Measurements from ENCODE around the gene HES3.

HES3 gene

DNA sequence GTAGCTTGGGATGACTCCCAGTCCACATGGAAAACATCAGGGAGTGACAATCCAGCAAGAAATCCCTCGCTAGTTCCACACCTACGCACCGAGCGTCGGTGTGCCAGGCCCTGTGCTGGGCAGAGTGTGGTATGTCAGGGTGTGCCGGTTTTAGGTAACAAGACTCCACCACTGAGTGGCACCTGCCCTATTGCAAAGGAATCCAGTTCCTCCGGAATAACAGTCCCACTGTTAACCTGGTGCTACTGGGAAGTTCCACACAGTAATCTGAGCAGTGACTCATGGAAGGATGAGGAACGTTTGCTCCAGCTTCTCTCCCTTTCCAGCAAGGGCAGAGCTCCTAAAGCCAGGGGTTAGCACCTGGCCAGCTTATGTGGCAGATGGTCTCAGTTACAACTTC is 23.7 kb upstream of the HES3 start:
- no peak for DNase-seq

DNA sequence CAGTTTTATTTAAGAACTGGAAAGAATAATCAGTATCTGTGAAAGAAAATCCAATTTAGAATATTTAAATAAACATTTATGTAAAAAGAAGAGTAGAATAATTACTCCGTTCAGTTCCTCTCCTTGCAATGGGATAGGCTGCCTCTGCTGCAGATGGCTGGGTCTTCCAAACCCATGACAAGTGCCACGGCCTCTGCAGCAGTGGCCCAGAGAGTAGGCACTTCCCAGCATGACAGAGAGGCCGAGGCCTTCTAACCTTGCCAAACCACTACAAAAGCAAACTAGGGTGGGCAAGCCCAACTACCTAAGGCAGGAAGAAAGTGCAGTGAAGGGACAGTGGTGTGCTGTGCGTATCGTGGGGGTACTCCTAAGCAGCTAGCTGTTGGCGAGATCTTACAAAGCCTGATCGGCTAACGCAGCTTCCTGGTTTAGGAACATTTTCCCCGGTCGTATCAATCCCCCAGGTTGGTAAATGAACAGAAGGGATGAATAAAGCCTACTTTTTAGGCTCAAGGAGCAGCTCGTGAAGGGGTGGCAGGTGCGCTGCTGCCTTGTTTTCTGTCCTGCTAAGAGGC is 22.7 kb upstream of the HES3 start:
- DNase-seq = no peak

DNA sequence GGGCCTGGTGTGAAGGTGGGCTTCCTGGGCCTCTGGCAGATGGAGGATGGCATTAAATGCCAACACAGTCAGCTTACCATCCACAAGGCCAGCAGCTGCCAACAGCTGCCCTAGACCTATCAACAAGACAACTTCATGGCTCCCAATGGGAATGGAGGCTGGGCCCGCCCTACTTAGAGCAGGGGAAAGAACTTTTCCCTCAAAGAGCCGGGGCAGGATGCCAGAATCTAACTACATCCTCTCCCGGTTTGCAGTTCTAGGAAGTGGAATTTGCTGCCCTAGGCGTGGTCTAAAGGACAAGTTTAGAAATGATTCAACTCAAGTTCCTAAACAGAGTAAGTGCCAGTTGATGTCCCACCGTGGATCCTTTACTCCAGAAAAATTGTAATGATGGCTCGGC is 21.3 kb upstream of the HES3 start:
- no peak for DNase-seq

DNA sequence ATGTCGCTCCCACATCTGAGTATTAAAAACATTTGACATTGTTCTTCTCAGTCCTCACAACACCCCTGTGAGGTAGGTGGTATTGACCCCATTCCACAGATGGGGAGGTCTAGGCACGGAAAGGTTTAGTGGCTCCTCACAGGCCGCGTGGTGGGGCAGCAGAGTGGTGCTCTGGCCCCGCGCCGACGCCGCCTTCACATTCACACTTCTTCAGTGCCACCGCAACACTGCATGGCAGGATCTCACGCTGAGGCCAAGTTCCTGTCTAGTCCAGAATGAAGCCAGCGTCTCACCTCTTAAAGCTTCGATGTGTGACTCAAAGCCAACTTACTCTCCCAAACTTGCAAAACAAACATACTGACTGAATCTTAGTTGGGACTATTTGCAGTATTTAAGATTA is 20.4 kb upstream of the HES3 start:
- no peak for DNase-seq

DNA sequence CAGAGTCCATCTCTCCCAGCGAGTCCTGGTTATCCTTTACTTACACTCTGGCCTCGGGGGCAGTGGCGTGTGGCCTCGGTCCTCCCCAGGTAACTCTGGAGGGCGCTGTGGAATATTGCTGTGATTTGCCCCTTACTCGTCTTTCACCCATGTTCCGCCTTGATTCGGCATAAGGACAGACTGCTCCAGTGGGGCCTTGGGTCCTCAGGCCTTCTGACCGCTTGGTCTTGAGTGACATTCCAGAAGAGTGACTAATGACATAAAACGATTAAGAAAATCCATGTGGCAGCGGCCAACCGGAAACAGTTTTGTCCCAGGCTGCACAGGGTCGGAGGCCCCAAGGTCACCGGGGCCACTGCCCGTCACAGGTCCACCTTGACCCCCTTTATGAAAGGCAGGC is 19.3 kb upstream of the HES3 start:
- DNase-seq = no peak

DNA sequence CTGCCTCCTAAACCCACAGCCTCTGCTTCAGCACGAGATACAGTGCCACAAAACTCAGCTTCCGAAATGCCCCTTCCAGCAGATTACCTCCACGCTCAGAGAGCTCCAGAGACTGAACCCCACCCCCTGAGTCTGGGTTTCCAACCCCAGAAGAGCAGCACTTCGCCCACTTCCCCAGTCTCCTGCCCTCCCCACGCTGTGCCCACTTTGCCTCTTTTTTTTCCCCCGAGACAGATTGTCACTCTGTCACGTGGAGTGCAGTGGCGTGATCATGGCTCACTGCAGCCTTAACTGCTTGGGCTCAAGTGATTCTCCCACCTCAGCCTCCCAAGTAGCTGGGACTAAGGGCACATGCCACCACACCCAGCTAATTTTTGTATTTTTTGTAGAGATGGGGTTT is 18.3 kb upstream of the HES3 start:
- DNase-seq = no peak

DNA sequence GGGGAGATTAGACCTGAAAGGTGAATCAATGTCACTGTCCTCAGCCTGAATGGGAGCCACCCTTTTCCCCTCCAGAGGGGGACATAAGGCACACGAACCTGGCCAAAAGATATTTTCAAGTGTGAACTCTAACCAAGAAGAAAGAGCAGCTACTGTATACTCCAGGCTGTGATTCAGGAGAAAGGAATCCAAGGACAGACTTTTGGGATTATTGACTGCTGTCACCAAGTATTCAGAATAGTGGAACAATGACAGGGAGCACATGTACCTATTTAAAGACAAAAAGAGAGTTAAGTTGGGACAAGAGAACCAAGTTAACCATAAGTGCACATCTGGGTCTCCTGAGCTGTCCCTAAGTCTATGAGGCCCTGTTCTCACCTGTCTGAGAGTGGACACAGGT is 10.6 kb upstream of the HES3 start:
- no peak for DNase-seq

DNA sequence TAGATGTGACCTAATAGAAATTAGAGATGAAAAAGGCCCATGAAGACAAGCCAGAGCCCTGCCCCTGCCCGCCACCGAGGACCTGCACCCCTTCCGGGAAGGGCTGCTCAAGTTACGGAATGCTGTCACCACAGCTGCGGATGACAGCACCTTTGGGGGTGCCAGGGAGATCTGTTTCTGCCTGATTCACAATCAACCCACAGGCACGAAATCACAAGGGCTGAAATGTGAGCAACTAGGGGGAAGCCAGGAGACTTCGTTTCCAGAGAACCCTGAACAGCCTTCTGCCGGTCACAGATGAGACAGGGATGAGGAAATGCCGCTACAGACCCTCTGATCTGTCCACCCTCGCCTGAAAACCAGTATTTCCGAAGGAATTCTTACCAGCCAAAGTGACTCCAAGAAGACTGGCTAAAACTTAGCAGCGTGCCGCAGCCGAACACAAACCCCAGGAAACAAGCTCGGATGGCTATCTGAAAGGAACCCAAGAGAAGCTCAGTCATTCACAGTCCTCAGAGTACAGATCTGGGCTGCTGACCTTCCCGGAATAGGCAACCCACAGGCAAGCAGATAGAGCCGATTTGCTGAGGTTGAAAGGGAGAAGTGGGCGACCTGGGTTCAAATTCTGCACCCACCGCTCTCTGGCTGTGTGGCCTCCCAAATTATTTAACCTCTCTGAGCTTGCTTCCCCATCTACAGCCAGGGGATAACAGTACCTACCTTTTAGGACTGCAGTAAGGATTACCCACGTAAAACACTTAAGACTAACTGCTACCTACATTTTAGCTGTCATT is 9.3 kb upstream of the HES3 start:
- no peak for DNase-seq

DNA sequence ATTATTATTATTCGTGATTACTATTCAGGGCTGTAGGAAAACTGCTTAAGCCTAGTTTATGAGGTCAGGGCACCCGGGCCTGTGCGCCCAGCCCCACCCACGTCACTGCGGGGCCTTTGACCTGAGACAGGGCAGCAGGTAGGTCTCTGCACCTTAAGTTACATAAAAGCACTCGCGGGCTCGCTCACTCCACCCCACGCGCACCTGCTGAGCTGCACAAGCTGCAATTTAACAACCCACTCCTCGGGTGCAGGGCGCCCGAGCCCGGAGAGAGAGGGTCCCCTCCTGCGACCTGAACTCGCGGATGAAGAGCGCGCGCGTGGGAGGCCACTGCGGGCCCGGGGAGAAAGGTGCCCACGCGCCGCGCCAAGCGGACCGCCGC is 8.7 kb upstream of the HES3 start:
- DNase-seq = peak; percentile 22 to 38

DNA sequence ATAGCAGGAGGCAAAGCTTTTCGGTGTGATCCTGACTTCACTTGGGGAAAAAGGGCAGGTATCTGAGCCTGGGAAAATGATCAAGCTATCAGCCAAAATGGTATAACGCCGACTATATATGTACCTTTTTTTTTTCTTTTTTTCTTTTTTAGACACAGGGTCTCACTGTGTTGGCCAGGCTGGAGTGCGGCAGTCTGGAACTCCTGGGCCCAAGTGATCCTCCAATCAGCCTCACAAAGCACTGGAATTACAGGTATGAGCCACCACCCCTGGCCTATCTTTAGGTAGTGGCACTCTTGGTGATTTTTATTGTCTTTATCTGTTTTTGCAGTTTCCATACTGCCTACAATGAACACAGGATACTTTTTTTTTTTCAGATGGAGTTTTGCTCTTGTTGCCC is 6.9 kb upstream of the HES3 start:
- DNase-seq = no peak

DNA sequence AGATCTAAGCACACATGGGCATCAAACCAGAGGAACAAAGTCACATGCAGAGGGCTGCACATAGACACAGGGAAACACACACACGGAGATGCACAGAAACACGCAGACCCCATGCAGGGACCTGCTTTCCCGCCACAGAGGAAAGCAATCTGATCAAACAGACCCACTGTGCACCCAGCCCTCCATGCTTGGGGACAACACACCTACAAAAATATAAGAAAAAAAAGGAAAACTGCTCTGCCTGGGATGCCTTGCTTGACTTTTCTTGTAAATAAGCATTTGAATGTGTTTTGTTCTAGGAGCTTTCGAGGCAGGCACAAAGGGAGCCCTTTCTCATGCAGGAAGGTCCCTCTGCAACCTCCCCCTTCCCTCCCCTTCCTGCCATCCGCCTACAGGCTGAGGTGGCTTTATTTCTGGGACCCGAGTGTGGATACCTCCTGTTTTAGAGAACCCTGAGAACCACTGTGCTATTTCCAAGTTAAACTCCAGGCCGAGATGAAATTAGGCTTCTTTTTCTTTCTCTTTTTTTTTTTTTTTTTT is 4.7 kb upstream of the HES3 start:
- no peak for DNase-seq

DNA sequence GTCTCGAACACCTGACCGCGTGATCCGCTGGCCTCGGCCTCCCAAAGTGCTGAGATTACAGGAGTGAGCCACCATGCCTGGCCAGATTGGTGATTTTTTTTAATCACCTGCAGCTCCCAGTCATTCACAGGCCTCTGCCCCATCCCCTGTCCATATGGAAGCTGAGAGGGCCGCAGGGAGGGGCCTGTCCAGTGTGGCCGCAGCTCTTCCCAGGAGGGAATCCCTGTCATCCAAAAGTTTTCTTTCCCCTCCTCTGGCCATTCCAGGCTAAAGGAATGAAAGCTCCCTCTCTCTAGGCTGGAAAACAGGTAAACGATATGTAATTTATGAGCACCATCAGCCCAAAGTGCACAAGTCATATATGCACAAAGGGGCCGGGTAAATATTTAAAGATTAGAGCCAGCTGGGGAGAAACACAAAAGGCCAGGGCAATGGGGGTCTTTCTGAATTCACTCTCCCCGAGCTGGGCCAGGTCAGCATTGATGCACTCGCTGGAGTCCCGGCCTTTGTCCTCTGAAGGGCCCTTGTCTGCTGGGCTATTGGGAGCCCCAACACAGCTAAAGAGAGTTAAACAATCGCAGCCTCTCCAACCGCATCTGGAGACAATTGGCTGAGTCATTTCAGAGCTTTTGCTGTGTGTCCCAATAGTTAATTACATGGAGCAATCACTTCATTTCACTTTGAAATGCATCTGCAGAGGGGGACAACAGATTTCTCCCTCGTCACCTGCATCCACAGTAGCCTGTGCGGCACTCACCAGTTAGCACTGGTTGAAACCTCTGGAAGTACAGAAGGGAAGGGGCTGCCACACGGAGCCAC is 3.8 kb upstream of the HES3 start:
- no peak for DNase-seq

DNA sequence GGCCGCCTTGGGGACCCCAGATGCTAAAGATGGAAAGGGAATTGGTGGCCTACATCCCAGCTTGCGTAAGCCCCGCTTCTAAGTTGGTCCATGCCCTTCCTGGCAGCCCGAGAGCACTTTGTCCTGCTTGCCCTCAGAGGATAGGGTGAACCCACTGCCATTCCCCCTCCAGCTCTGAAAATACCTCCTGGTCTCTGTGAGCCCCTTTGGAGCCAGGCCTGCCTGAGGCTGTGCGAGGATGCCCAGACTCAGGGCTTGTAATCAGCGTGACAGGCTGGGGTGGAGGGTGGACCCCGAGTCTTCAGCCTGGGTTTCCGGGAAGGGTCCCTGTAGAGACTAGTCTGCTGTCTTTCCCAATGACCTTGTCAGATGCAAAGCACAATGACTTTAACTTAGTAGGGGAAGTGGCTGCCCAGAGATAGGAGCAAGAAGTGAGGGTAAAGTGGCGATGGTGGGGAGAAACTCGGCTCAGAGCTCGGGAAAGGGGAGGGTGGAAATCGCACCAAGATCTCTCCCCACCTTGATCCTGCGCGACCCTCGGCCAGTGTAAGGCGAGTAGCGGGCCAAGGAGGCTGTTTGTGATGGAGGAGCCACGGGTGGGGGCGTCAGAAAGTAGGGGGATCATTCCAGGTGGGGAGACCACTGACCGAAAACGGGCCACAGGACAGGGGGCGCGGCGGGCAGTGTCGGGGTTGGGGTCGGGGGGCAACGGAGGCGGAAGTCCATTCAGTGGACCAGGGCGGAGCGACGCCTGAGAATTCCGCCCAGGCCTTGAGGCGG is 2.7 kb upstream of the HES3 start:
- no peak for DNase-seq

DNA sequence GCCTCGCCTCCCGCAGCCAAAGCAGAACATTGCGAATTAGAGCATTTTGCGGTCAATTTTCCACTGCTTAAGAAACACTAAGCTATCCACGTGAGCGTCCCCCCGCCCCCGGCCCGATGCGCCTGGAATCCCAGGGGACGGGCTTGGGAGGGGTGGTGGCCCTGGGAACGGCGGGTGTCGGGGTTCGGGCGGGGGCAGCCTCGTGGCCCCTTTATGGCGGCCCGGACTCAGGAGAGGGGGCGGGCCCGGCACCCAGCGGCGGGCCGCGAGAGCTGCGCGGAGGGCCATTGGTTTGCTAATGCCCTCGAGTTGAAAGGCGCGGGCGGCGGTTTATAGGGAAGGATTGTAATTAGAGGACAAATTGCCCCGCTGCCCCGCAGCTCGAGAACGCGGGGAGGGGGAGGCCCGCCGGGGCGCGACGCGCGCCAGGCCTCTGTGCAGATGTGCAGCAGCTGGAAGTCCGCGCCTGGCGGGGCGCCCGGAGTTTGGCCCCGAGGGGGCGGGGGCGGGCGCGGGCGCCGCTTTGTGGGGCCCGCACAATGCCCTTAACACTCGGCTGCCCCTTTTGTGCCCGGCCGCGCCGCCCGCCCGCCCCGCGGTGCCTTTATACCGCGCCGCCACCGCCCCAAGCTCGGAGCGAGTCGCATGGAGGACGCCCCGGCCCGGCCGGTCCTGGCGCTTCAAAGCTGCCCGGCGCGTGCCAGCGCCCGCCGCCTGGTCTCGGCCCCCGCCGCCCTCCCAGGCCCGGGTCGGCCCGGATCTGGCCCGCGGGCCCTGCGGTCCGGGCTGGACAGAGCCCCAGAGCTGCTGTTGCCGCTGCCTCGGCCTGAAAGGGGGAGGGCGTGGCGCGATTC is 1.9 kb upstream of the HES3 start:
- no peak for DNase-seq

DNA sequence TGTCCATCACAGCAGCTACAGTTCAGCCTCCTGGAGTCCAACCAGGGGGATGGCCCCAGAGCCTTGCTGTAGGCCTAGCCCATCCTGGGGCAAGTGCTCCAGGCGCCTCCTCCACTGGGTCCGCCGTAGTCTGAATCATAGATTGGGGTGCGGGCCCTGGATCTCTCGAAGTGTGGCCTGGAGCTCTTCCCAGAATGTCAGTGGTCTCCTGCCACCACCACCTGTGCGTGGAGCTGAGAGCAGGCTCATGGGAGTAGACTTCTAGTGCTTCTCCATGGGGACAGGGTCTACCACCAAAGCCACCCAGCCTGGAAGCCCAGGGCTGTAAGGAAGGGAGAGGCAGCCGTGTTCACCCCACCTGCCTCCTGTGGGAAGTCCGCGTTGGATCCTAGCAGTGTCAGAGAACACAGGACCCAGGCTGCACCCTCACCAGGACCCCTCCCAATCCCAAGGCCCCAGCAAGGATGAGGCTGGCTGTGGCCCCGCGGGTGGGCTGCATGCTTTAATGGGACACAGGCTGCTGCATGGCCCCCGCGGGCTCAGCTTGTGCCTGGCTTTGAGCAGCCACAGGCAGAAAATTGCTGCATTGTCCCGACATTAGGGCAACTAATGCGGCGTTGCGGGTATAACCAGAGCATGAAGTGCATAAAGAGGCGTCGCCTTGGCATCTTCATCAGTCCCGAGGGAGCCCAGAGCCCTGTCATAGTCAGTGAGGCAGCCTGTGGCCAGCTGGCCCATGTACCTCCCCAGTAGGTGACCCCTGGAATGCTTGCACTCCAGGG is 735 bp upstream of the HES3 start:
- DNase-seq = no peak

DNA sequence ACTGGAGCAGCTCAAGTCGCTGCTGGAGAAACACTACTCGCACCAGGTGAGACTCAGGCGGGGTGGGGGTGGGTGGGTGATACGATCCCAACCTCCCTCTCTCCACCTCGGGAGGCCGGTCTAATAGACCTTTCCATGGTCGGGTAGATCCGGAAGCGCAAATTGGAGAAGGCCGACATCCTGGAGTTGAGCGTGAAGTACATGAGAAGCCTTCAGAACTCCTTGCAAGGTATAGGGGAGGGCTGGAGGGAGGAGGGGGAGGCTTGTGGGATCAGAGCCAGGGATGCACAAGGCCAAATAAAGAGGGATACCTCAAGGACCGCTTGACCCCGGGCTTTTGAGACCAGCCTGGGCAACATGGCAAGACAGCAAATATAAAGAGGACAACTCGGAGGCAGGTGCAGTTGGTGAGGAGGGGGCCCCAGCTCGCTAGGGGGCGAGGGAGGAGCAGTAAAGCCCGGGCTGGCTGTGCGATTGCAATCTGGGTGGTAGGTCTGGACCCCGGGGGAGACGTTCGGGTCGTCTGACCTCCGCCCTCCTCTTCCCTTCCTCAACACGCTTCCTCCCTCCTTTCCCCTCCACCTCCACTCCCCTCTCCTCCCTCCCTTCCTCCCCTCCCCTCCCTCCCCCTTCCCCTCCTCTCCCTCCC is 546 bp downstream of the HES3 start:
- DNase-seq = no peak

DNA sequence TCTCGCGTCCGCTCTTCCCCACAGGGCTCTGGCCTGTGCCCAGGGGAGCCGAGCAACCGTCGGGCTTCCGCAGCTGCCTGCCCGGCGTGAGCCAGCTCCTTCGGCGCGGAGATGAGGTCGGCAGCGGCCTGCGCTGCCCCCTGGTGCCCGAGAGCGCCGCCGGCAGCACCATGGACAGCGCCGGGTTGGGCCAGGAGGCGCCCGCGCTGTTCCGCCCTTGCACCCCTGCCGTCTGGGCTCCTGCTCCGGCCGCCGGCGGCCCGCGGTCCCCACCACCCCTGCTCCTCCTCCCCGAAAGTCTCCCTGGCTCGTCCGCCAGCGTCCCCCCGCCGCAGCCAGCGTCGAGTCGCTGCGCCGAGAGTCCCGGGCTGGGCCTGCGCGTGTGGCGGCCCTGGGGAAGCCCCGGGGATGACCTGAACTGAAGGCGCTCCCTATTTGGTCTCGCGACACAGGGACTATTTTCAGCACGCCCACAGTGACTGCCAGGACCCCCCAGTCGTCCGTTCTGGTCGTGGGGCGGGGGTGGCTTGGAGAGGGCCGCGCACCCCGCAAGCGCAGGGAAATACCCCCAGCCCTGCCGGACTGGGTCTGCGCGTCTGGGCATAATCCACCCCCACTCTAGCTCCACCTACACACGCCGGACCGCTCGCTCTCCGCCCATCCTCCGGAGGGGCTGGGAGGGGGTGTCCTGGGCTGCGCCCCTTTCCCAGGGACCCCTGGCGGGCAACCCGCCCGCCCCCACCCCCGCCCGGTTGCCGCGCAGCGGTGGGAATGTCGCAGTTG is 1.3 kb downstream of the HES3 start:
- DNase-seq = peak; percentile 64 to 67

DNA sequence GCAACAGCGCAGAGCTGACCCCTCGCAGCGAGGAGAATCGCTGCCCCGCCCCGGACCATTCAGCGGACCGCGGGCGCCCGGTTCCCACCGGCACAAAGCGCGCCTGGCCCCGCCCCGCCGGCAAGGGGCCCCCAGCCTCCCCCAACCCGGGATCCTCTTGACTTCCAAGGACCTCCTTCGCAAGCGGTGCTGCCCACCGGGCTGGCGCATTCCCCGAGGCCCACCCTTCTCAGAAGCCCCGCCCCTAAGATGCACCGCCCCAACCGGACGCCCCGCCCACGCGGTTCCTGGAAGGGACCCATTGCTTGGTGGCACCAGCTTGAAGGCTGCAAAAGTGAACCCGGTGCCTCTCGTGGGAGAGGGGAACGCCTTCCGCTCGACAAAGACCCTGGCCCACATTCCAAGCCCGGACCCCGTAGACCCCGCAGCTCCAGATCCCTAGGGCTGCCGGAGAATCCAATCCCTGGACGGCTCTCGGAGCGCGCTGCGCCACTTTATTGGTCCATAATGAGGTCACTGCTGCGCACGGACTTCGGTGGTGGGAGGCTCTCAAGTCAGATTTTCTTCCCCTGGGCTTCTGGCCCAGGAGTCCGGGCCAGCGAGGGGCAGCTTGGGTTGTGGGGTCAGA is 2.0 kb downstream of the HES3 start:
- DNase-seq = peak in 1 of 2 experiments; percentile 17
